Subcutaneous abdominal adipose tissue (tissue), 5 donors: ENCODE data around the gene PPP5C.
"Not testable (repeated sequence)": the region's sequence is repeated elsewhere in the genome, so short reads cannot be mapped to it uniquely, and the experiment has no call there.

Experiments used
- H3K27ac ChIP-seq: one replicate; pipeline ENCODE4 v1.7.0; 2013; ENCODE audit warnings: low read depth, mild to moderate bottlenecking, inconsistent platforms, low read length, moderate library complexity
- H3K27me3 ChIP-seq, 5 donors: one replicate each; pipeline ENCODE4 v1.7.0; 2013; ENCODE audit warnings: low read length in 5 of 5, inconsistent platforms in 1 of 5; ENCODE audit not compliant: control insufficient read depth in 5 of 5, insufficient read depth in 4 of 5
- H3K36me3 ChIP-seq, 5 donors: one replicate each; pipeline ENCODE4 v1.7.0; 2013; ENCODE audit warnings: low read length in 5 of 5; ENCODE audit not compliant: control insufficient read depth in 5 of 5, insufficient read depth in 5 of 5
- H3K4me1 ChIP-seq, 5 donors: one replicate each; pipeline ENCODE4 v1.7.0; 2013; ENCODE audit warnings: low read length in 5 of 5, mild to moderate bottlenecking in 3 of 5, moderate library complexity in 1 of 5; ENCODE audit not compliant: control insufficient read depth in 5 of 5, insufficient read depth in 5 of 5
- H3K4me3 ChIP-seq, 5 donors: one replicate each; pipeline ENCODE4 v1.7.0; 2013; ENCODE audit warnings: low read length in 5 of 5, low read depth in 1 of 5
- H3K9ac ChIP-seq, 5 donors: one replicate each; pipeline ENCODE4 v1.7.0; 2013; ENCODE audit warnings: low read length in 5 of 5, mild to moderate bottlenecking in 4 of 5, moderate library complexity in 3 of 5
- H3K9me3 ChIP-seq, 5 donors: one replicate each; pipeline ENCODE4 v1.7.0; 2013; ENCODE audit warnings: low read length in 5 of 5; ENCODE audit not compliant: control insufficient read depth in 5 of 5
- donor health status: healthy.
- donor health status: healthy.
- donor health status: healthy.
- donor health status: healthy.
- donor health status: healthy.

Gene PPP5C

GRCh38 chr19:46412650-46413261 lies 65.9 kb downstream of the PPP5C start:
- Histone ChIP-seq H3K27me3 (peaks cover 11 to 62% (median 49%) of the 10 kb centered on the region in 5 donors), H3K9ac (peak overlapping the region in 1 of 5 donors; percentile 35), H3K4me1 (peaks cover 0 to 46% (median 40%) of the 10 kb centered on the region in 5 donors), H3K27ac (no peak overlapping the region), H3K36me3 (no peaks in the 10 kb centered on the region), H3K4me3 (peak overlapping the region; percentile 52 to 63 (median 57)), H3K9me3 (no peaks in the 10 kb centered on the region)

DNA sequence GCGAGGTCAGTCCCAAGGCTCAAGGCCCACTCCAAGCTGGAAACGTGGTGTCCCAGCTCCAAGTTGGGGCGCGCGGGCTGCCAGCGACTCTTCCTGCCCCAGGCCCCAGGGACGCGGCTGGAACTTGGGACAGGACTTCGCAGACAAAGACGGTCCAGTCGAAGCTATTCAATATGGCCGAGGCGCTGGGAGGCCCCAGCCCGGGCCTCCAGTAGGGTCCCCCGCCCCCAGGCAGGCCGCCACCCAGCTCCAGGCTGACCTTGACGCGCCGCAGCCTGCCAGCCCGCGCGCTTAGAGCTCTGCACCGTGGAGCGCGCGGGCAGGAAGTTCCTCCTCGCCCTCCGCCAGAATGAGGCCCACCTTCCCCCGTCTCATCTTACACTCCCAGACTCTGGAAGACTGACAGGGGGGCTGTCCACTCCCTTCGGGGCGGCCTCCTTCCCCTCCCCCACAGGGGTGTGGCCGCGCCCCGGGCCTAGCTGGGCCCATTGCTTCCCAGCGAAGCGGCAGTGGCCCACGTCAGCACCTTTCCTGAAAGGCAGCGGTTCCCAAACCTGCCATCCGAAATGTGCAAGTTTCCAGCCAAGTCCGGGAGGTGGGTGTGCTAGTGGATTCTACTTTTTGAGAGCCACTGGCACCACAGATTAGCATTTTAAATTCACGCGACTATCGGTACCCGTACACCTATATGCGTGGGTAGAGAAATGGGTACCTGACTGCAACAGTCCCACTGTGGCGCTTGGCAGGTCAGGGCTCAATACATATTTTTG lies 66.6 kb downstream of the PPP5C start, which contains the start of gene CCDC8:
Gene CCDC8, minus strand, starts transcription at position 303 of the 770 bp plus-strand sequence. CDS start 754 bp downstream, outside the sequence.
- H3K9me3 ChIP-seq, result no peaks in the 10 kb centered on the region
- H3K4me3 ChIP-seq, result peak within 1 kb of the TSS; percentile 52 to 63 (median 58)
- no peaks in the 10 kb centered on the region for H3K36me3 ChIP-seq
- peaks cover 0 to 44% (median 39%) of the 10 kb centered on the region in 5 donors for H3K4me1 ChIP-seq
- peak within 1 kb of the TSS in 1 of 5 donors; percentile 35 for H3K9ac ChIP-seq
- no peak within 1 kb of the TSS for H3K27ac ChIP-seq
- H3K27me3 ChIP-seq, result peaks cover 7 to 55% (median 42%) of the 10 kb centered on the region in 5 donors

DNA sequence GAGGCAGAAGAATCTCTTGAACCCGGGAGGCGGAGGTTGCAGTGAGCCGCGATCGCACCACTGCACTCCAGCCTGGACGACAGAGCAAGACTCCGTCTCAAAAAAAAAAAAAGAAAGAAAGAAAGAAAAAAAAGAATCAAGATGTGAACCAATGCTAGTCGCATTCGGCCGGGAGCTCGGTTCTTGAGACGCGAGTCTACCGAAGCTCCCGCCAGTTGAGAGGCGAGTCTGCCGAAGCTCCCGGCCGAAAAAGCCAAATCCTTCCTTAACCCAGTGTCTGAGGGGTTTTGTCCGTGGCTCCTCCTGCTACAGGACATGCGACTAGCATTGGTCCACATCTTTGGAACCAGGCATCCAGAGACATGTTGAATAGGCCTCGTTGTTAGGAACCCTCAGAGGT lies 68.0 kb downstream of the PPP5C start:
- H3K36me3 ChIP-seq, H3K27ac ChIP-seq, H3K4me3 ChIP-seq, H3K9ac ChIP-seq, H3K9me3 ChIP-seq: not testable (repeated sequence)
- H3K27me3 ChIP-seq, result peaks cover 7 to 49% (median 42%) of the 10 kb centered on the region in 5 donors
- peaks cover 0 to 40% (median 35%) of the 10 kb centered on the region in 5 donors for H3K4me1 ChIP-seq

DNA sequence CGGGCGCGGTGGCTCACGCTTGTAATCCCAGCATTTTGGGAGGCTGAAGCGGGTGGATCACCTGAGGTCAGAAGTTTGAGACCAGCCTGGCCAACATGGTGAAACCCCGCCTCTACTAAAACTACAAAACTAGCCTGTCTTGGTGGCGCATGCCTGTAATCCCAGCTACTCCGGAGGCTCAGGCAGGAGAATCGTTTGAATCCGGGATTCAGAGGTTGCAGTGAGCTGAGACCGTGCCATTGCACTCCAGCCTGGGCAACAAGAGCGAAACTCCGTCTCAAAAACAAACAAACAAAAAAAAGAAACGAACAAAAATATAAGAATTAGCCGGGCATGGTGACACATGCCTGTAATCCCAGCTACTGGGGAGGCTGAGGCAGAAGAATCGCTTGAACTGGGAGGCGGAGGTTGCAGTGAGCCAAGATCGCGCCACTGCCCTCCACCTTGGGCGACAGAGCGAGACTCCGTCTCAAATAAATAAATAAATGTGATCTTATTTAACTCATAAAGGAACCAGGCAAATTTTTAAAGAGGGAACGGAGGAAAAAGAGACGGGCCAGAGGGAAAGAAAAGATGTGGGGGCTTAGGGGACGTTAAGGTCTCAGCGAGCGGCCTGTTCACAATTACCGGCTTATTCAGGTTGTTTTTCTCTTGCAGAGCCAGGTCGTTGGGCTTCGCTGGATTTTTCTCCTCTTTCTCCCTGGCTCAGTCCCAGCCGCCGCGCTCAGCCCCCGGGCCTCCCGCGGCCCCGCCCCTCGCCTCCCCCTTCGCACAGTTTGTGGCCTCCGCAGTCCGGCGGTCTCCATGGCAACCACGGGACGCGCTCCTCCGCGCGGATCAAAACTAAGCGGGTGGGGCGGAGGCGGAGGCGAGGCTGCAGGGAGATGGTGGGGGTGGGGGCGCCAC lies 69.2 kb downstream of the PPP5C start:
- not testable (repeated sequence) for H3K36me3 ChIP-seq, H3K27ac ChIP-seq, H3K9ac ChIP-seq, H3K9me3 ChIP-seq
- Histone ChIP-seq H3K4me1 (peaks cover 0 to 39% (median 34%) of the 10 kb centered on the region in 5 donors), H3K4me3 (peak overlapping the region; percentile 28 to 53 (median 33)), H3K27me3 (peaks cover 7 to 48% (median 40%) of the 10 kb centered on the region in 5 donors)

- Histone ChIP-seq H3K9me3 (no peaks in the 10 kb centered on the region), H3K27me3 (peaks cover 0 to 19% (median 11%) of the 10 kb centered on the region in 5 donors), H3K4me3 (no peak overlapping the region), H3K27ac (no peak overlapping the region), H3K36me3 (no peaks in the 10 kb centered on the region), H3K4me1 (peaks cover 0 to 14% (median 9%) of the 10 kb centered on the region in 5 donors), H3K9ac (no peak overlapping the region)
Measured at GRCh38 chr19:46420056-46420455, 73.2 kb downstream of the PPP5C start.

DNA sequence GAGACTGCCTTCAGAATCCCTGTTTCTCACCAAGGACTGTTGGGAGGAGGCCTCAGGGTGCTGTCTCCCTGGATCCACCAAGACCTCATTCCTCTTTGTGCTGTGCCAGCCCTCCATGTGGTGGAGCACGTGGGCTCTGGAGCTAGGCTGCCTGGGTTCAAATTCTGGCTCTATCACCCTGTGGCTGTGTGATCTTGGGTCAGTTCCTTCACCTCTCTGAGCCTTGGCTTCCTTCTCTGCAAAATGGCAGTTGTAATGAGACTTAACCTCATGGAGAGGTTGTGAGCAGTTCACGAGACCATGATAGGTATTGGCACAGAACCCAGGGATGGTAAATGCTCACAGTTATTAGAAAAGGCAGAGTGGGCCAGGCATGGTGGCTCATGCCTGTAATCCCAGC lies 75.5 kb downstream of the PPP5C start:
- no peak overlapping the region for H3K27ac ChIP-seq

GRCh38 chr19:46423188-46423587 lies 76.3 kb downstream of the PPP5C start:
- no peak overlapping the region for H3K27ac ChIP-seq
- no peaks in the 10 kb centered on the region for H3K9me3 ChIP-seq
- H3K9ac ChIP-seq, result no peak overlapping the region
- peaks cover 0 to 13% (median 11%) of the 10 kb centered on the region in 5 donors for H3K4me1 ChIP-seq
- H3K36me3 ChIP-seq, result no peaks in the 10 kb centered on the region
- H3K4me3 ChIP-seq, result no peak overlapping the region
- peaks cover 0 to 36% (median 13%) of the 10 kb centered on the region in 5 donors for H3K27me3 ChIP-seq

More for the DNA sequence above, 75.5 kb downstream of the PPP5C start:
- no peak overlapping the region for H3K9ac ChIP-seq
- peaks cover 0 to 13% (median 11%) of the 10 kb centered on the region in 5 donors for H3K4me1 ChIP-seq
- H3K36me3 ChIP-seq, result no peaks in the 10 kb centered on the region
- H3K9me3 ChIP-seq, result no peaks in the 10 kb centered on the region
- peaks cover 0 to 27% (median 9%) of the 10 kb centered on the region in 5 donors for H3K27me3 ChIP-seq
- no peak overlapping the region for H3K4me3 ChIP-seq

- Histone ChIP-seq H3K27me3 (peaks cover 0 to 45% (median 17%) of the 10 kb centered on the region in 5 donors), H3K4me1 (peaks cover 0 to 20% (median 18%) of the 10 kb centered on the region in 5 donors), H3K9me3 (no peaks in the 10 kb centered on the region), H3K4me3 (peak overlapping the region in 4 of 5 donors; percentile 55 to 81 (median 68)), H3K9ac (peak overlapping the region in 2 of 5 donors; percentile 21 to 30), H3K36me3 (no peaks in the 10 kb centered on the region), H3K27ac (no peak overlapping the region)
Measured at GRCh38 chr19:46426035-46426505, 79.2 kb downstream of the PPP5C start.

DNA sequence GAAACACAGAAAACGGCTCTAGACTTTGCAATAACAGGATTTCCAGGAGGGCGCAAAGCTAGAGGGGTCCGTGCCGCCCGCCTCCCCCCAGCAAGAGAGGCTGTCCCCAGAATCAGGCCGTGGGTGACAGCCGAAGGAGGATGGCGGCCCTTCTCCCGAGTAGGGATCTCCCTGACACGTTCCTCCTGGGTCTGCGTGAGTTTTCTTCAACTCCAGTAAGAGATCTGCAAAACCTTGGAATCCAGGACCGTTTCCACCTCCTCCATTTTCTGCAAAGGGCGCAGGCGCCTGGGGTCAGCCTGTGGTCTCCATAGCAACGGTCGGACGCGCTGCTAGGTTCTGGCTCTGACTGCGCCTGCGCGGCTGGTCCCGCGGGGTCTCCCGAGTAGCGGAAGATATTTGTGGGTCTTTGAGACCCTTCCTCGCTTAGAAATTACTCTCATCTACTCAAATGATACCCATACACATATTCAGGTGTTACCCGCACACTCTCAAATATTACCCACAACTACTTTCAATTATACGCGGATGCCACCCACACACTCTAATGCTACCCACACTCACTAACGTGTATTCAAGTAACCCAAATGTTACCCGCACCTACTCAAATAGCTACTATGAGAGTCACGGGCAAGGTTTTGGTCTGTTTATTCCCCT lies 79.7 kb downstream of the PPP5C start:
- H3K9me3 ChIP-seq, result no peaks in the 10 kb centered on the region
- peaks cover 0 to 20% (median 18%) of the 10 kb centered on the region in 5 donors for H3K4me1 ChIP-seq
- peak overlapping the region in 4 of 5 donors; percentile 55 to 81 (median 68) for H3K4me3 ChIP-seq
- peaks cover 0 to 47% (median 17%) of the 10 kb centered on the region in 5 donors for H3K27me3 ChIP-seq
- no peaks in the 10 kb centered on the region for H3K36me3 ChIP-seq
- peak overlapping the region in 2 of 5 donors; percentile 21 to 30 for H3K9ac ChIP-seq
- no peak overlapping the region for H3K27ac ChIP-seq
